Hepatic stellate cell (primary cell): ENCODE data around the gene IL12RB1.

Experiments
- DNase-seq: peaks from one replicate; pipeline ENCODE4 v3.0.0; 2011; ENCODE audit warnings: low spot score

The IL12RB1 gene

DNA sequence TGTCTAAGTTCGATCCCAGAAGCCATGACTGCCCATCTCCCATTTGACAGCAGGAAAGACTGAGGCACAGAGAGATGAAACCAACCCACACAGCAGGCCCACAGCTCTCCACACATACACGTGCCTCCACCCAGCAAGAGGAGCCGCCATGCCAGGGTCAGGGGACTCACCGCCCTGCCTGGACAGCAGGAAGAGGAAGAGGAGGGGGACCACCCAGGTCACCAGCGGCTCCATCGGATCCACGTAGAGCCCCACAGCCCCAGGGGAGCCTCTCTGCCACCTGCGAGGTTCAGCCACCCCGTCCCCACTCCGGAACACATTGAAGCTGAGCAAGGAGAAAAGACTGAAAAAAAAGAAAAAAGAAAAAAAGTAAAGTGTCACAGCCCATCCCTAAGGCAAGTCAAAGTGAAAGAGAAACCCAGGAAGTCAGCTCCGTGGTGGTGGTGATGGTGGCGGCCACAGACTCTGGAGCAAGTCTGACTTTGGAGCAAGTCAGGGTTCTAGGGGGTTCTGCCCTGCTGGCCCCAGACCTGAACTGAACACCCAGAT, at the start of gene IL12RB1:
Gene IL12RB1 (minus strand): TSS at position 345 of the 549 bp plus-strand sequence. CDS start 111 bp downstream, at position 234.
- DNase-seq: peak; percentile 68

DNA sequence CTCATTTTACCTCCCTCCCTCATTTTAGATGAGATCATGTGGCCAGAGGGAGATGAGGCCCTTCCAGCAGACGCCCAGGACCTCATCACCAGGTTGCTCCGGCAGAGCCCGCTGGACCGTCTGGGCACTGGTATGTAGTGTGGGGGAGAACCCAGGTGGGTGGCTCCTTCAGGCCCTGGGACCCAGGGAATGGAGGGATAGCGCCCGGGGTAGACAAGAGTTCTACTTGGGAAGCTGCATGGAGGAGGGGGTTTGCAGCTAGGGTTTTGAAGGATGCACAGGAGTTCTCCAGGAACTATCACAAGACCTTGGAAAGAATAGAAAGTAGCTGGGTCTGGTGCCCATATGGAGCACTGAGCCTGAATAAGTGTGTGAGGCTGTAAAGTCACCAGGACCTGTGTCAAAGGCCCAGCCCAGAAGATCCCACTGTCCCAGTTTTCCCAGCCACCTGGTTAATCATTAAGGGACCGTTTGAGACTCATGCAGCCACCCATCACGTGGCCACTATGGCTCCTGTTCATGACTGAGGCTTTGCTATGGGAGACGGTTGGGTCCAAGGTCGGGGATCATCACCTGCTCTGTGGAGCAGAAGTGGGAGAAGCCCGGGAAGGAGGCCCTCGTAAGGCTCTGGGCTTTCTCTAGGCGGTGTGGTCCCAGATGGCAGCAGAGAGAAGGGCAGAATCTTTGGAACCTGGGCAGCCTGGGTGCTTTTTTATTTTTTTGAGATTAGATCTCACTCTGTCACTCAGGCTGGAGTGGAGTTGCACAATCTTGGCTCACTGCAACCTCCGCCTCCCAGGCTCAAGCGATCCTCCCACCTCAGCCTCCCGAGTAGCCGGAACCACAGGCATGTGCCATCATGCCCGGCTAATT, 49.2 kb upstream of the IL12RB1 start:
- DNase-seq: no peak

DNA sequence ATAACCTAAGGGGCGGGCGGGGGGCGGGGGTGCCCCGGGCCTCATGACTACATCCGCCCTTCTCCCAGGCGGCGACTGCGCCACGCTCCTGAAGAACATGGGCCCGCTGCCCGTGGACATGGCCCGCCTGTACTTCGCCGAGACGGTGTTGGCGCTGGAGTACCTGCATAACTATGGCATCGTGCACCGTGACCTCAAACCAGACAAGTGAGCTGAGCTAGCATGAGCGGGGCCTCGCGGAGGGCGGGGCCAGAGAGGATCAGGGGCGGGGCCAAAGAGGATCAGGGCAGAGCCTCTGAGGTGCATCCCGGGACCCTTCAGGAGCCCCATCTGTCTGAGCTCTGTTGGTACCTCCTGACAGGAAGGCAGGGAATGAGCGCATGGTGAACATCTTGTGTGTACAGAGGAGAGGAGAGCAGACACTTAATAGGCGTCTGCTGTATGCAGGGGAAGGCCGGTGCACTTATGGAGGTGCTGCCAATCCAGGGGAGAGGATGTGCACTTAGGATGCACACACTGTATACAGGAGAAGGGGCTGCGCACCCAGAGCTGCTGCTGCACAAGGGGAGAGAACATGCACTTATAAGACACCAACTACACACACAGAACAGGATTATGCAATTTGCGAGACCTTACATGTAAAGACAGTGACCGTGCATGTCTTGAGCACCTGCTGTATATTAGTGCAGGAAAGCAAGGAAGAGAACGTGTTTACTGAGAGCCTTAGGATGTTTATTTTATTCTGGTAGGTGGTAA, 45.3 kb upstream of the IL12RB1 start:
- no peak for DNase-seq

DNA sequence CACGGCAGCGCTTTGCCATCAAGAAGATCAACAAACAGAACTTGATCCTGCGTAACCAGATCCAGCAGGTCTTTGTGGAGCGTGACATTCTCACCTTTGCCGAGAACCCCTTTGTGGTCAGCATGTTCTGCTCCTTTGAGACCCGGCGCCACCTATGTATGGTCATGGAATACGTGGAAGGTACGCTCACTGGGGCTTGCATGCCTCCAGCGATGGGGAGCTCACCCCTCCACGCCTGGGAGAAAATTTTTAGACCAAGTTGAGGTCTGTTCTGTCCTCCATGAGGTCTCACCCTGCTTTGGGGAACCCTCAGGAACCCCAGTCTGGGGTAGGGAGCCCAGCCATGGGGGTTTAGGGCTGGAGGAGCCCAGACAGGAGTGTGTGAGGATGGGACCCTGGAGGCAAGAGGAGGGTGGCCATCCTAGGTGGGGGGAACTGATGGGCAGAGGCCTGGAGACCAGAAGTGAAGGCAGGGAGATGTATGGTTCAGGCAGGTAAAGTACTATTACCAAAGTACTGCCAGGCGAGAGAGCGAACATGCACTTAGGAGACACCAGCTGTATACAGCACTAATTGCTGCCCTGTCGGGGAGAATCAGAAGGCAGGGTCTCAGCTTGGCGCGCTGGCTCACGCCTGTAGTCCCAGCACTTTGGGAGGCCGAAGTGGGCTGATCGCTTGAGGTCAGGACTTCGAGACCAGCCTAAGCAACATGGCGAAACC, 43.9 kb upstream of the IL12RB1 start:
- DNase-seq: no peak

DNA sequence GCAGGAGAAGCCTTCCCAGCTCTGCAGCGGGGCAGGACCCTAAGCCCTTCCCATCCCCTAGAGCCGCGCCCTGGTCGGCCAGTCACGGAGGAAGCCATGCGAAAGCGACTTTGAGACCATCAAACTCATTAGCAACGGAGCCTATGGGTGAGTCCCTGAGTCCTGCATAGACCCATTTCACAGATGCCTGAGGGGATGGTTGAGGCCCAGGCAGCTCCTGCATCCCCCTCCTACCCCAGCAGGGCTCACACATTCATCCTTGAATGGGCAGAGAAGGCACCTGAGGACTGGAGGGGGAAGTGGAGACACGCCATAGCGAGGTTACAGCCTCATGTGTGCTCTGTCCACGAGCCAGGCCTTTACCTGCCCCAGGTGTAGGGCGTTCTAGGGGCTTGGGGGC, 42.1 kb upstream of the IL12RB1 start:
- no peak for DNase-seq

- DNase-seq: peak; percentile 73
These were observed 41.3 kb upstream of the IL12RB1 start for GRCh38 chr19:18128044-18128443.

- DNase-seq: no peak
These were observed 39.4 kb upstream of the IL12RB1 start for GRCh38 chr19:18126097-18126496.

GRCh38 chr19:18123819-18124218, 37.1 kb upstream of the IL12RB1 start:
- DNase-seq: no peak

- no peak for DNase-seq
These were observed 36.4 kb upstream of the IL12RB1 start for GRCh38 chr19:18122860-18123795.

GRCh38 chr19:18122424-18122823, 35.7 kb upstream of the IL12RB1 start:
- DNase-seq: no peak

- no peak for DNase-seq
These were observed 34.4 kb upstream of the IL12RB1 start for GRCh38 chr19:18121166-18121565.

DNA sequence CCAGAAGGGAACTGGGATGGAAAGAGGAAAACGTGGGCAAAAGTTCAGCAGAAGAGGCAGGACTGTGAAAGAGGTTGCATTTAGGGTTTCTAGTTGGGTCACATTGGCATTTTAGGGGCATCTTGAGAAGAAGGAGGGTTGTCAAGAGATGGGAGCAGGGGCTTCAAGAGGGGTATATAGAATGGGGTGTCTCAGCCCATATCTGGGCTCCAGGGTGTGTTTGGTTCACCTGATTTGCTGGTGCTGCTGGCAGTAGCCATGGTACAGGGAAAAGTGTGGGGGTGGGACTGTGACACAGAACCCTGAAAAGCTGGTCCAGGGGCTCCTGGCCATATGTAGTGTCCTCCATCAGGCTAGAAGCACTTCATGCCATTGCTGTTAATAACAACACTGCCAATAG, 33.4 kb upstream of the IL12RB1 start:
- no peak for DNase-seq

DNA sequence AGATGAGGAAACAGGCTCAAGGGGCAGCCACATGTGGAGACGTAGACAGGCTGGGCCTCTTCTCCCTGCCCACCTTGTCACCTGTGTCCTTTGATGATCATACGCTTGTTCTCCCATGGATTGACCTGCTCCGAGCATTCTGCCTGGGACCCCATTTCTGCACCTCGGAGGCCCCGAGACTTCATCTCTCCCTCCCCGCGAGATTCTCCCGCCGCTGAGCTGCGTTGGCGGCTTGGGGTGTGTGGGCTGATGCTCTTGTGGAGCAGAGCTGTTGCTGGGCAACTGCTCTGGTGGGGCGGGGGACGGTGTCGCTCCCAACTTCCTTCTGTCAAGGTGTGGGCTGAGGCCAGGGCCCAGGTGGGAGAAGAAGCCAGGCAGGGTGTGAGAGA, 33.0 kb upstream of the IL12RB1 start:
- DNase-seq: no peak

DNA sequence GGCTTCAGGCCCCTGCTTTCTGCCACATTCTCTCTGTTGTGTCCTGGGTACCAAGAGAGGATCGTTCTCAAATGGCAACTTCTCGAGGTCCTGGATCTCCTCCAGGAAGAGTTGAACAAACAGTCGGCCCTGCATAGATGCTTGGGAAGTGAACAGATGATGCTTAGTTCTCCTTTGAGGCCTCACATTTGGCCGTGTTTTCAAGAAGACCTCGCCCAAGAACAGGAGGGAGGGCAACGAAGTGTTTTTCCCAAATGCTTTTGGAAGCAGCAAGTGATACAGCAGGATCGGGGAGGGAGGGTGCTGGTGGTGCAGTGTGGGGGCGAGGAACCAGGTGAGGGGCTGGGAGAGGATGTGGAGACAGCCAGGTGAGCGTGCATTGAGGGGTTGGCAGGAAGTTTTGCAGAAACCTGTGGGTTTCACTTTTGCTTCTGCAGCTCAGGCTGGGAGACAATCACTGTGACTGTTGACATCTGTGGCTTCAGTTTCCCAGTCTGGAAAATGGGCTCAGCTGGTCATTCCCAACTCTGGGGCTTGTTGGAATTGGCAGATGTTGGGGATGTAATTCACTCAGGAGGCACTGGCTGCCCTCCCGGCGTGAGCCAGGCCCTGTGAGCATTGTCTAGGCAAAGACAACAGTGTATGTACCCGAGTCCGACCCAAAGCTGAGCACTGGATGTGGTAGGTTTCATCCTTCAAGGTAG, 32.4 kb upstream of the IL12RB1 start:
- DNase-seq: no peak

DNA sequence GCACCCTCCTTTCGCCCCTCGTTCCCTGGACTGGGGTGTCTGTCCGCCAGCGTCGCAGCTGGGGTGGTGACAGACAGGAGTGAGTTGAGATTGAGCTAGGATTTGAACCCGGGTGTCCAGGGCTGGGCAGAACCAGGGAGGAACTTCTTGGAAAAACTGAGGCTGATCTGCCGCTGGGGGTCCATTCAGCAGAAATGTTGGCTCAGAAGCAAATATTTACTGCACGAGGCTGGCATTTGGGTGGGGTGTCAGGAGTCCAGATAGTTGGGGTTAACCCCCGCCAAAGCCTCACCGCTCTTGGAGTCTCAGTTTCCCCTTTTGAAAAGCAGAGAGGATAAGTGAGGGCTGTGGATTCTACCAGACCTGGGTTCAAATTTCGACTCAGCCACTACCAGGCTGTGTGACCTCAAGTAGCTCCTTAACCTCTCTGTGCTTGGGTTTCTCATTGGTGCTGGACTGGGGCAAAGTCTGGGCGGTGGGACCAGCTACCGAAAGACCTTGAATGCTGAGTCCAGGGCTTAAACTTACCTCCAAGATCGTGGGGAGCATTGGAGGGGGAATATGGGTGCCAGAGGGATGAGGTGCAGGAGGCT, 31.8 kb upstream of the IL12RB1 start:
- DNase-seq: no peak

GRCh38 chr19:18117692-18118378, 31.1 kb upstream of the IL12RB1 start:
- peak; percentile 97 for DNase-seq

GRCh38 chr19:18117364-18117691, 30.6 kb upstream of the IL12RB1 start:
- DNase-seq: no peak

GRCh38 chr19:18114483-18114882, 27.7 kb upstream of the IL12RB1 start:
- DNase-seq: no peak

DNA sequence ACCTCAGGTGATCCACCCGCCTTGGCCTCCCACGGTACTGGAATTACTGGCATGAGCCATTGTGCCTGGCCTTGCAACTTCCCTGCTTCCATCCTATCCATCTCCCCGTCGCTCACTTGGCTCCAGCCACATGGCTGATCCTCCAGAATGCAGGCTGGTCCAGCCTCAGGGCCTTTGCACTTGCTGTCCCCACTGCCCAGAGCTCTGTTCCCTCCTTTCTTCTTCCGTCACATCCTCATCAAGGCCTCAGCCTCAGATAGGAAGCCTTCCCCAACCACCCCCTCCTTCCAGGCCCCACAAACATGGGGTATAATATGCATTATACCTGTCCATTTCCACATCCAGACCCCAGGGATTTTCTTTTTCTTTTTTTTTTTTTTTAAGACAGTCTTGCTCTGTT, 27.1 kb upstream of the IL12RB1 start:
- no peak for DNase-seq
